ENCODE measurements around the gene SPIB. TPM values are rescaled to one million over a fixed set of nuclear protein-coding genes. Genes with fewer than 3 reads are reported as not detected.

SPIB gene
- not detected in 2 replicates for total RNA-seq

GRCh38 chr19:50418176-50419021 is at the start of gene SPIB:
Gene SPIB, plus strand, starts transcription at chr19:50418938. Its CDS starts 25 bp downstream, at chr19:50418963.

GRCh38 chr19:50376166-50377050 is 42.3 kb upstream of the SPIB start, which contains the start of gene NR1H2:
Gene NR1H2, plus strand, starts transcription at chr19:50376457. Its CDS starts 1,149 bp downstream, at chr19:50377606.

GRCh38 chr19:50383852-50384684 is 34.7 kb upstream of the SPIB start, which contains the start of gene POLD1:
Gene POLD1, plus strand, starts transcription at chr19:50384347. Its CDS starts 14,505 bp downstream, at chr19:50398852.

GRCh38 chr19:50432221-50433028 is 13.7 kb downstream of the SPIB start, which contains the start of gene MYBPC2:
Gene MYBPC2, plus strand, starts transcription at chr19:50432892. Its CDS starts 62 bp downstream, at chr19:50432954.

DNA sequence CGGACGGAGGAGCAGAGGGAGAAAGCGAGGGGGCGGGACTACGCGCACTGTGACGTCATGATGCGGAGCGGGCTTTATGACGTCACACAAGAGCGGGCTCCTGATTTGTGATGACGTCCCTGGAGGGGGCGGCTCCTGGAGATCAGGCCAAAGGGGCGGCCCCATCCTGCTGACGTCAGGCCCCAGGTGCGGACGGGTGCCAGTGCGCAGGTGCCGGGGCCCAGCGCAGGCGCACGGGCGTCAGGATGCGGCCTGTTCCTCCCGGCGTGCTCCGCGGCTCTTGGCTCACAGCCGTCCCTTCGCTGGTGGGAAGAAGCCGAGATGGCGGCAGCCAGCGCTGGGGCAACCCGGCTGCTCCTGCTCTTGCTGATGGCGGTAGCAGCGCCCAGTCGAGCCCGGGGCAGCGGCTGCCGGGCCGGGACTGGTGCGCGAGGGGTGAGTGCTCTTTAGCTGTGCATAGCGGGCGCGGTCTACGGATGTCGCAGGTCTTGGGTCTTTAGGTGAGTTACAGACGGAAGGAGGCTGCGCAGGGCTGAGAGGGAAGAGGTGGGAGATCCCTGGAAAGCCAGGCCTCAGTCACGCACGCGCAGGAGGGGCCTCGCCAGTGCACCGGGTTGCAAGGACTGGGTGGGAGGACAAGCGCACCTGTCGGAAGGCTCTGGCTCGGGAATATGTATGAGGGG is 57.6 kb downstream of the SPIB start, which contains the start of the genes EMC10 and GARIN5A:
Gene EMC10, plus strand, starts transcription at position 284 of the 683 bp plus-strand sequence. Its CDS starts 38 bp downstream, at position 322.
Gene GARIN5A, minus strand, starts transcription at position 625 of the 683 bp plus-strand sequence. Its CDS starts 460 bp downstream, at position 165.

Other genes with a start within 250 kb of the SPIB start
- gene MYH14, start 215.3 kb upstream of the SPIB start, total RNA-seq, result not detected in 2 replicates
- under 0.01 TPM in 1 of 2 replicates, not detected in the other for gene KCNC3, start 89.6 kb upstream of the SPIB start, total RNA-seq
- under 0.01 and 0.20 TPM in 2 replicates for gene NAPSA, start 53.3 kb upstream of the SPIB start, total RNA-seq
- gene NR1H2, start 42.5 kb upstream of the SPIB start, total RNA-seq, result 60.2 and 75.7 TPM in 2 replicates
- 42.6 and 64.7 TPM in 2 replicates for gene POLD1, start 34.6 kb upstream of the SPIB start, total RNA-seq
- gene MYBPC2, start 14.0 kb downstream of the SPIB start, total RNA-seq, result not detected in 2 replicates
- 23.5 and 25.2 TPM in 2 replicates for gene EMC10, start 57.6 kb downstream of the SPIB start, total RNA-seq
- gene GARIN5A, start 57.9 kb downstream of the SPIB start, total RNA-seq, result not detected in 2 replicates
- gene JOSD2, start 92.3 kb downstream of the SPIB start, total RNA-seq, result 22.3 and 32.3 TPM in 2 replicates
- gene ASPDH, start 95.0 kb downstream of the SPIB start, total RNA-seq, result not detected in 2 replicates
- under 0.01 TPM in 2 replicates for gene LRRC4B, start 149.5 kb downstream of the SPIB start, total RNA-seq
- not detected in 2 replicates for gene SYT3, start 220.9 kb downstream of the SPIB start, total RNA-seq
- not detected in 2 replicates for gene C19orf81, start 230.5 kb downstream of the SPIB start, total RNA-seq

All from subcutaneous preadipocyte (primary cell).